MCF 10A (cell line): ENCODE measurements around the gene TSPAN15. TPM values are rescaled to one million over a fixed set of nuclear protein-coding genes. Genes with fewer than 3 reads are reported as not detected.

Source experiments
- BruUV-seq: library from RNA; stranded (reverse); fragments of 400-500 nt; replicated peaks from 2 replicates; lab custom pipeline; 2021; lab: Mats Ljungman, UMichigan
- CTCF ChIA-PET: fragments of 300-600 bp; sonication (Branson Sonifier 250); formaldehyde crosslinking; extraction: SDS; loops from one replicate; lab custom pipeline; 2021; ENCODE audit warnings: antibody characterized with exemption, inconsistent platforms; lab: Yijun Ruan, JAX
- POLR2A ChIA-PET: fragments of 300-600, 350-650 bp; sonication (Branson Sonifier 250); formaldehyde crosslinking; extraction: SDS; loops from one replicate; lab custom pipeline; 2020; ENCODE audit warnings: antibody characterized with exemption, inconsistent platforms; lab: Yijun Ruan, JAX
- DNase-seq: peaks from one replicate; pipeline ENCODE4 v3.0.0-alpha.2; 2018; ENCODE audit not compliant: unreplicated experiment
- H3K27ac Mint-ChIP-seq: one replicate; pipeline ENCODE4 v1.8.0; 2022; ENCODE audit warnings: mild to moderate bottlenecking, low read depth, mixed read lengths; ENCODE audit not compliant: unreplicated experiment
- H3K27me3 Mint-ChIP-seq: one replicate; pipeline ENCODE4 v1.8.0; 2022; ENCODE audit warnings: mixed read lengths; ENCODE audit not compliant: insufficient read depth, unreplicated experiment
- H3K36me3 Mint-ChIP-seq: one replicate; pipeline ENCODE4 v1.8.0; 2022; ENCODE audit warnings: mild to moderate bottlenecking, moderate library complexity, mixed read lengths; ENCODE audit not compliant: insufficient read depth, unreplicated experiment
- H3K4me1 Mint-ChIP-seq: one replicate; pipeline ENCODE4 v1.8.0; 2022; ENCODE audit warnings: mixed read lengths; ENCODE audit not compliant: insufficient read depth, unreplicated experiment
- H3K4me3 Mint-ChIP-seq: one replicate; pipeline ENCODE4 v1.8.0; 2022; ENCODE audit warnings: mild to moderate bottlenecking, moderate library complexity, mixed read lengths; ENCODE audit not compliant: unreplicated experiment
- H3K9me3 Mint-ChIP-seq: one replicate; pipeline ENCODE4 v1.8.0; 2022; ENCODE audit warnings: mixed read lengths; ENCODE audit not compliant: unreplicated experiment
- CTCF ChIP-seq: fragments of 200-600 bp; IDR thresholded peaks from one replicate; pipeline ENCODE4 v1.8.0; 2022; ENCODE audit warnings: antibody characterized with exemption, mild to moderate bottlenecking; ENCODE audit not compliant: unreplicated experiment
- intact Hi-C: fragments of 100-400 bp; cut with micrococcal nuclease; formaldehyde crosslinking; loops from 2 replicates; pipeline ENCODE4 v1.14.1; 2022
- total RNA-seq: library from RNA; stranded (reverse); gene quantifications from 2 replicates; pipeline ENCODE4 v1.2.3, GENCODE V29; 2022

The TSPAN15 gene
- total RNA-seq, 1 experiment from 2014 or later, result 0.54 TPM

- ChIA-PET CTCF (interaction anchor here (1.1 to 1.5 kb wide), 2 partner anchors 10 to 93 kb away, joined by 4 to 5 read pairs; no protein-coding TSS in a partner anchor), POLR2A (no interaction called here)
- no peak overlapping the region for H3K4me3 Mint-ChIP-seq
- TF ChIP-seq CTCF, result no peak
- H3K9me3 Mint-ChIP-seq, result no peaks in the 10 kb centered on the region
- no TSS peak for BruUV-seq
- peaks cover 8% of the 10 kb centered on the region for H3K4me1 Mint-ChIP-seq
- intact Hi-C loops, result no loop called here
- H3K27ac Mint-ChIP-seq, result no peak overlapping the region
- DNase-seq, result no peak
- H3K36me3 Mint-ChIP-seq, result no peaks in the 10 kb centered on the region
- no peaks in the 10 kb centered on the region for H3K27me3 Mint-ChIP-seq
Observed at GRCh38 chr10:69501657-69502056, 50.4 kb downstream of the TSPAN15 start.

GRCh38 chr10:69502589-69502988, 51.3 kb downstream of the TSPAN15 start:
- POLR2A ChIA-PET, result no interaction called here
- BruUV-seq, result no TSS peak

GRCh38 chr10:69503001-69503895, 52.0 kb downstream of the TSPAN15 start:
- TF ChIP-seq CTCF, result no peak
- ChIA-PET CTCF (interaction anchor here (1.5 kb wide), 1 partner anchor 11 kb away, joined by 5 read pairs; no protein-coding TSS in a partner anchor), POLR2A (no interaction called here)
- Mint-ChIP-seq H3K27me3 (no peaks in the 10 kb centered on the region), H3K4me1 (peaks cover 15% of the 10 kb centered on the region), H3K4me3 (no peak overlapping the region), H3K27ac (no peak overlapping the region), H3K36me3 (no peaks in the 10 kb centered on the region), H3K9me3 (no peaks in the 10 kb centered on the region)
- intact Hi-C loops, result no loop called here
- no peak for DNase-seq
- no TSS peak for BruUV-seq

More at GRCh38 chr10:69502589-69502988, 51.3 kb downstream of the TSPAN15 start:
- no peak overlapping the region for H3K4me3 Mint-ChIP-seq
- no peak overlapping the region for H3K27ac Mint-ChIP-seq
- H3K27me3 Mint-ChIP-seq, result no peaks in the 10 kb centered on the region
- intact Hi-C loops, result no loop called here
- peaks cover 11% of the 10 kb centered on the region for H3K4me1 Mint-ChIP-seq
- DNase-seq, result no peak
- no peaks in the 10 kb centered on the region for H3K36me3 Mint-ChIP-seq
- CTCF ChIA-PET, result interaction anchor here (1.1 to 1.5 kb wide), 2 partner anchors 11 to 94 kb away, joined by 4 to 5 read pairs; no protein-coding TSS in a partner anchor
- TF ChIP-seq CTCF, result no peak
- no peaks in the 10 kb centered on the region for H3K9me3 Mint-ChIP-seq

- Mint-ChIP-seq H3K27me3 (peaks cover 4% of the 10 kb centered on the region), H3K4me1 (peaks cover 15% of the 10 kb centered on the region), H3K9me3 (no peaks in the 10 kb centered on the region), H3K27ac (no peak overlapping the region), H3K36me3 (no peaks in the 10 kb centered on the region), H3K4me3 (no peak overlapping the region)
- no TSS peak for BruUV-seq
- CTCF ChIA-PET, result interaction anchor here (1.0 kb wide), 1 partner anchor 12 kb away, joined by 3 read pairs; no protein-coding TSS in a partner anchor
- TF ChIP-seq CTCF, result no peak
- intact Hi-C loops, result no loop called here
- no peak for DNase-seq
- POLR2A ChIA-PET, result interaction anchor here (0.6 kb wide), 1 partner anchor 74 kb away, joined by 5 read pairs; no protein-coding TSS in a partner anchor
Observed at GRCh38 chr10:69503896-69504265, 52.6 kb downstream of the TSPAN15 start.
